H1 (cell line): ENCODE results near the gene ZBTB7A. TPM values are rescaled to one million over a fixed set of nuclear protein-coding genes. Genes with fewer than 3 reads are reported as not detected.

Experiments used
- CTCF ChIA-PET: fragments of 300-600 bp; sonication (Branson Sonifier 250); formaldehyde crosslinking; loops from one replicate; lab custom pipeline; 2021; ENCODE audit not compliant: partially characterized antibody; lab: Charles Lee
- POLR2A ChIA-PET: fragments of 300-600 bp; sonication (Branson Sonifier 250); formaldehyde crosslinking; loops from one replicate; lab custom pipeline; 2021; ENCODE audit warnings: inconsistent platforms; ENCODE audit not compliant: partially characterized antibody; lab: Charles Lee
- DNase-seq, 2 experiments: peaks; one replicate each; pipeline versions ENCODE4 v3.0.0 to v3.0.0-alpha.2; 2010 to 2022; ENCODE audit warnings: low spot score in 2 of 2, low read depth in 1 of 2, mixed read lengths in 1 of 2
- FAIRE-seq: peaks from 2 replicates; lab custom pipeline; 2011; peaks lifted over from hg19 to GRCh38; lab: Jason Lieb, UNC
- H2AFZ ChIP-seq: 2 replicates; pipeline ENCODE4 v1.8.1; 2012; ENCODE audit warnings: low read length, inconsistent platforms
- H2AK5ac ChIP-seq: 2 replicates; pipeline ENCODE4 v1.6.1; 2013; ENCODE audit warnings: low read depth, low read length
- H2BK120ac ChIP-seq: replicated peaks from 2 replicates; pipeline ENCODE3; 2013; ENCODE audit warnings: low read depth, low read length, inconsistent platforms
- H2BK12ac ChIP-seq: 2 replicates; pipeline ENCODE4 v1.6.1; 2013; ENCODE audit warnings: low read depth, low read length
- H2BK15ac ChIP-seq: 2 replicates; pipeline ENCODE4 v1.6.1; 2013; ENCODE audit warnings: low read length
- H2BK20ac ChIP-seq: 2 replicates; pipeline ENCODE4 v1.6.1; 2013; ENCODE audit warnings: low read length
- H2BK5ac ChIP-seq: 2 replicates; pipeline ENCODE4 v1.6.1; 2013; ENCODE audit warnings: low read depth, low read length
- H3K14ac ChIP-seq: 2 replicates; pipeline ENCODE4 v1.6.1; 2013; ENCODE audit warnings: inconsistent platforms; ENCODE audit not compliant: insufficient read length
- H3K18ac ChIP-seq: 2 replicates; pipeline ENCODE4 v1.6.1; 2013; ENCODE audit warnings: low read length; ENCODE audit errors: extremely low read depth
- H3K23ac ChIP-seq: 2 replicates; pipeline ENCODE4 v1.6.1; 2013; ENCODE audit warnings: inconsistent platforms; ENCODE audit not compliant: insufficient read length
- H3K23me2 ChIP-seq: 2 replicates; pipeline ENCODE4 v1.6.1; 2013; ENCODE audit warnings: low read depth, low read length
- H3K27ac ChIP-seq: 2 replicates; pipeline ENCODE4 v1.6.1; 2011; ENCODE audit warnings: low read depth, low read length, inconsistent platforms
- H3K27me3 ChIP-seq, 4 experiments: replicated peaks in 1 of 4; 1 replicate in 1 of 4; 2 replicates in 3 of 4; pipeline versions ENCODE4 v1.6.1 to v1.8.1; 2011 to 2013; ENCODE audit warnings: low read length in 3 of 4, mild to moderate bottlenecking in 3 of 4, inconsistent platforms in 2 of 4, mixed read lengths in 2 of 4, moderate library complexity in 1 of 4; ENCODE audit not compliant: control insufficient read depth in 3 of 4, insufficient read depth in 3 of 4; ENCODE audit errors: extremely low read depth in 1 of 4
- H3K36me3 ChIP-seq, 4 experiments: 2 replicates each; pipeline versions ENCODE4 v1.6.1 to v1.8.1; 2011 to 2013; ENCODE audit warnings: mild to moderate bottlenecking in 4 of 4, low read length in 3 of 4, moderate library complexity in 2 of 4, control low read depth in 1 of 4, inconsistent platforms in 1 of 4; ENCODE audit not compliant: insufficient read depth in 4 of 4, control insufficient read depth in 2 of 4
- H3K4ac ChIP-seq: replicated peaks from 2 replicates; pipeline ENCODE3; 2013; ENCODE audit warnings: low read length, low read depth, mixed read lengths, inconsistent platforms; ENCODE audit not compliant: insufficient read length
- H3K4me1 ChIP-seq, 4 experiments: replicated peaks in 1 of 4; 1 replicate in 1 of 4; 2 replicates in 3 of 4; pipeline versions ENCODE4 v1.6.1 to v1.8.1; 2011 to 2013; ENCODE audit warnings: low read length in 3 of 4, inconsistent platforms in 2 of 4, mixed read lengths in 1 of 4; ENCODE audit not compliant: insufficient read depth in 4 of 4, control insufficient read depth in 3 of 4
- H3K4me2 ChIP-seq, 2 experiments: 2 replicates each; pipeline versions ENCODE4 v1.6.1 to v1.8.1; 2011 to 2013; ENCODE audit warnings: low read depth in 2 of 2, low read length in 2 of 2, control low read depth in 1 of 2, inconsistent platforms in 1 of 2, mild to moderate bottlenecking in 1 of 2; ENCODE audit not compliant: insufficient read depth in 1 of 2
- H3K4me3 ChIP-seq, 4 experiments: fragments of 200-600, 300-600 bp in 1 of 4; sonication (generic), shearing (Covaris generic), sonication (Bioruptor Twin) in 1 of 4; 2 replicates each; pipeline versions ENCODE4 v1.5.1 to v1.8.1; 2011 to 2016; ENCODE audit warnings: low read length in 4 of 4, low read depth in 3 of 4, control low read depth in 2 of 4, inconsistent platforms in 2 of 4, mild to moderate bottlenecking in 2 of 4, mixed read lengths in 1 of 4, moderate library complexity in 1 of 4; ENCODE audit not compliant: insufficient read depth in 2 of 4; ENCODE audit errors: extremely low read depth in 1 of 4
- H3K56ac ChIP-seq: replicated peaks from 2 replicates; pipeline ENCODE3; 2013; ENCODE audit warnings: low read depth, mild to moderate bottlenecking, mixed read lengths, low read length, inconsistent platforms; ENCODE audit not compliant: insufficient read length
- H3K79me1 ChIP-seq: 2 replicates; pipeline ENCODE4 v1.6.1; 2013; ENCODE audit warnings: low read depth, low read length, control low read depth
- H3K79me2 ChIP-seq, 2 experiments: 2 replicates each; pipeline versions ENCODE4 v1.6.1 to v1.8.1; 2012 to 2013; ENCODE audit warnings: low read length in 2 of 2, mild to moderate bottlenecking in 2 of 2, inconsistent platforms in 1 of 2; ENCODE audit not compliant: insufficient read depth in 2 of 2, control insufficient read depth in 1 of 2
- H3K9ac ChIP-seq, 4 experiments: replicated peaks in 1 of 4; 1 replicate in 1 of 4; 2 replicates in 3 of 4; pipeline versions ENCODE4 v1.6.1 to v1.8.1; 2011 to 2013; ENCODE audit warnings: low read depth in 3 of 4, low read length in 3 of 4, control low read depth in 2 of 4, mild to moderate bottlenecking in 2 of 4, moderate library complexity in 2 of 4, inconsistent platforms in 1 of 4; ENCODE audit errors: extremely low read depth in 1 of 4
- H3K9me3 ChIP-seq, 2 experiments: 2 replicates each; pipeline versions ENCODE4 v1.6.1 to v1.8.1; 2012 to 2013; ENCODE audit warnings: mild to moderate bottlenecking in 2 of 2, moderate library complexity in 2 of 2, control low read depth in 1 of 2, inconsistent platforms in 1 of 2, low read depth in 1 of 2, low read length in 1 of 2, mixed read lengths in 1 of 2; ENCODE audit not compliant: insufficient read depth in 2 of 2
- H4K20me1 ChIP-seq, 2 experiments: replicated peaks in 1 of 2; 2 replicates each; pipeline versions ENCODE3 to v1.8.1; 2011 to 2013; ENCODE audit warnings: inconsistent platforms in 2 of 2, low read length in 2 of 2, mild to moderate bottlenecking in 1 of 2; ENCODE audit not compliant: insufficient read depth in 2 of 2, control insufficient read depth in 1 of 2
- H4K5ac ChIP-seq: 2 replicates; pipeline ENCODE4 v1.6.1; 2013; ENCODE audit warnings: low read length, low read depth, mixed read lengths, inconsistent platforms; ENCODE audit not compliant: insufficient read length
- H4K8ac ChIP-seq: 2 replicates; pipeline ENCODE4 v1.8.0; 2013; ENCODE audit warnings: mild to moderate bottlenecking, moderate library complexity, low read length, inconsistent platforms; ENCODE audit not compliant: insufficient read depth; ENCODE audit errors: extremely low read depth
- H4K91ac ChIP-seq: replicated peaks from 2 replicates; pipeline ENCODE3; 2013; ENCODE audit warnings: low read length, mixed read lengths, inconsistent platforms; ENCODE audit not compliant: insufficient read length
- GABPA ChIP-seq: IDR thresholded peaks from 2 replicates; pipeline ENCODE4 v1.6.1; 2011; ENCODE audit warnings: mild to moderate bottlenecking, low read length, moderate library complexity, borderline replicate concordance; ENCODE audit not compliant: insufficient read depth
- JUN ChIP-seq: IDR thresholded peaks from 2 replicates; pipeline ENCODE4 v1.6.1; 2011; ENCODE audit warnings: low read depth, mild to moderate bottlenecking, improper control_type of control experiment, low read length
- SUZ12 ChIP-seq: fragments of 200-600 bp; sonication (generic); IDR thresholded peaks from 2 replicates; pipeline ENCODE4 v1.6.1; 2012; ENCODE audit warnings: mild to moderate bottlenecking, inconsistent platforms, low read length, moderate library complexity, mixed read lengths
- WGBS, 2 experiments: shearing (Covaris generic) in 1 of 2; methylation state at CpG; one replicate each; pipeline versions ENCODE4 v1.1.6 to v1.1.7; 2013 to 2015; ENCODE audit warnings: low lambda C conversion rate in 2 of 2, mixed read lengths in 2 of 2, inconsistent platforms in 1 of 2, low coverage in 1 of 2, missing lambda C conversion rate in 1 of 2; ENCODE audit not compliant: insufficient replicate concordance in 2 of 2, insufficient coverage in 1 of 2, insufficient read length in 1 of 2; ENCODE audit errors: extremely low coverage in 1 of 2, missing lambda C conversion rate in 1 of 2; 5-methylcytosine and 5-hydroxymethylcytosine counted together
- polyA plus RNA-seq, 7 experiments: library from polyadenylated mRNA; depleted of rRNA in 3 of 7; stranded (reverse) in 5 of 7; unstranded in 2 of 7; fragments of >200 nt in 5 of 7; fragments of 200-250 nt in 2 of 7; gene quantifications; 1 replicate in 5 of 7; 2 replicates in 1 of 7; 4 replicates in 1 of 7; pipeline versions ENCODE4 v1.2.1 to v1.2.3, GENCODE V29; 2011 to 2013; ENCODE audit warnings: missing spikeins in 2 of 7, mixed read lengths in 2 of 7
- total RNA-seq: library from RNA; stranded (reverse); fragmentation: NEBNext Ultra II Directional; extraction: Animal tissue kit (Norgen Biotek cat#: 25700); gene quantifications from 2 replicates; pipeline ENCODE4 v1.2.1, GENCODE V29; 2021

The ZBTB7A gene
- total and polyA plus RNA-seq, 2 of the 8 experiments (the other 6 are each of a cell fraction or from before 2014, with no cell fraction given) = 5.6 to 17.8 TPM

GRCh38 chr19:4049432-4049831 is 17.3 kb downstream of the ZBTB7A start:
- H3K79me2 ChIP-seq = peaks cover 0 to 35% of the 10 kb centered on the region in 2 experiments; a peak in 2 of 4 replicates
- no peak overlapping the region for H3K14ac ChIP-seq
- no peak overlapping the region for H2BK12ac ChIP-seq
- H3K36me3 ChIP-seq = peaks cover 2 to 23% (median 15%) of the 10 kb centered on the region in 4 experiments
- H2BK5ac ChIP-seq = no peak overlapping the region
- 0 out of 2 replicates have a peak, but pooled peaks cover 3% of the 10 kb centered on the region for H3K23me2 ChIP-seq
- H2BK15ac ChIP-seq = no peak overlapping the region
- H3K18ac ChIP-seq = no peak overlapping the region
- peaks cover 35% of the 10 kb centered on the region for H3K79me1 ChIP-seq
- H4K5ac ChIP-seq = no peak overlapping the region
- DNase-seq = no peak
- WGBS, 2 experiments = 92% methylated on average over 15 of the region's 15 CpGs; no CpG with 5 or more reads in 1 of the 2 experiments
- H3K4me1 ChIP-seq = peaks cover 0 to 10% (median 4%) of the 10 kb centered on the region in 4 experiments; a peak in 6 of 7 replicates
- H4K8ac ChIP-seq = no peak overlapping the region
- H3K56ac ChIP-seq = no peak overlapping the region
- no peak for FAIRE-seq
- H3K9ac ChIP-seq = no peak overlapping the region
- peaks cover 27 to 34% of the 10 kb centered on the region in 2 experiments for H4K20me1 ChIP-seq
- ChIA-PET CTCF (interaction anchor here (0.7 kb wide), 2 partner anchors 55 to 90 kb away, joined by 3 read pairs; no protein-coding TSS in a partner anchor), POLR2A (interaction anchor here (0.6 to 1.8 kb wide), 4 partner anchors 13 to 64 kb away, joined by 3 to 4 read pairs (median 4); partner anchors contain the start of gene EEF2)
- H2BK20ac ChIP-seq = no peak overlapping the region
- H2AFZ ChIP-seq = no peak overlapping the region
- no peaks in the 10 kb centered on the region for H3K27me3 ChIP-seq
- no peak overlapping the region for H4K91ac ChIP-seq
- H3K4ac ChIP-seq = no peak overlapping the region
- no peak overlapping the region for H3K27ac ChIP-seq
- no peak overlapping the region for H3K4me2 ChIP-seq
- no peak overlapping the region for H3K4me3 ChIP-seq
- H3K23ac ChIP-seq = no peak overlapping the region
- no peak for TF ChIP-seq SUZ12
- no peak for TF ChIP-seq GABPA
- no peak for TF ChIP-seq JUN
- H2BK120ac ChIP-seq = no peak overlapping the region
- H3K9me3 ChIP-seq = no peaks in the 10 kb centered on the region
- no peak overlapping the region for H2AK5ac ChIP-seq
